HL-60 (cell line): ENCODE data around the gene CCDC69.
"Not testable (repeated sequence)": the region's sequence is repeated elsewhere in the genome, so short reads cannot be mapped to it uniquely, and the experiment has no call there.

ENCODE experiments used
- DNase-seq, 2 experiments: peaks; one replicate each; pipeline ENCODE4 v3.0.0-alpha.2; 2010 to 2020; ENCODE audit warnings: low read depth in 1 of 2, low spot score in 1 of 2
- H3K27ac ChIP-seq: fragments of 250-450 bp; sonication (Bioruptor Pico); replicated peaks from 2 replicates; pipeline ENCODE4 v1.5.1; 2020; ENCODE audit warnings: mild to moderate bottlenecking, moderate library complexity
- H3K27me3 ChIP-seq: fragments of 250-450 bp; sonication (Bioruptor Pico); 2 replicates; pipeline ENCODE4 v1.5.1; 2021; ENCODE audit warnings: mild to moderate bottlenecking, moderate library complexity; ENCODE audit not compliant: insufficient read depth, poor library complexity, severe bottlenecking
- H3K4me3 ChIP-seq: replicated peaks from 2 replicates; pipeline ENCODE4 v1.5.1; 2011; ENCODE audit warnings: mild to moderate bottlenecking, control low read depth, low read length; ENCODE audit not compliant: insufficient read depth
- GABPA ChIP-seq: IDR thresholded peaks from 2 replicates; pipeline ENCODE4 v1.6.1; 2012; ENCODE audit warnings: low read depth
- POLR2AphosphoS5 ChIP-seq: IDR thresholded peaks from 2 replicates; pipeline ENCODE4 v1.6.1; 2012; ENCODE audit warnings: low read depth
- SPI1 ChIP-seq: IDR thresholded peaks from 2 replicates; pipeline ENCODE4 v1.6.1; 2012; ENCODE audit warnings: low read depth, mild to moderate bottlenecking, borderline replicate concordance
- TF ChIP-seq, protein P1 (sequence below): IDR thresholded peaks from 2 replicates; pipeline ENCODE4 v1.6.1; 2012; ENCODE audit warnings: low read depth; ENCODE audit not compliant: insufficient replicate concordance
- TF ChIP-seq, protein P2 (sequence below): IDR thresholded peaks from one replicate; pipeline ENCODE4 v1.5.1; 2011; ENCODE audit warnings: low read length, control low read depth, inconsistent platforms; ENCODE audit not compliant: insufficient read depth

Gene CCDC69

DNA sequence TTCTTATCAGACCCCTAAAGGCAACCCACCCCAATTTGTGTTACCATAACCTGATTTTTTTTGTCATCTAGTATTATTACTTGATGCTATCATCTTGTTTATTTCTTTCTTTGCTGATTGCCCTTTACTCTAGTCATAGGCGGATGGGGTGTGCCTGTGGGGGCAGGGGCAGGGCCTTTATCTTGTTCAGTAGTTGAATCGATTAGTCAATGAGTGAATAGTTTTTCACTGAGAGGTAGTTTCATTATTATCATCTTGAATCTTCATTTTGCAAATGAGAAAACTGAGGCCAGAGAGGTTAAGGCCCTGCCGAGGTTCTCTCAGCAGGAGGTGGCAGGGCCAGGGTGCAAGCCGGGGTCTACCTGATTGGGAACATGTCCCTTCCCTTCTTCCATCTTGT lies 19.7 kb upstream of the CCDC69 start:
- Histone ChIP-seq H3K27ac (no peak overlapping the region), H3K27me3 (no peaks in the 10 kb centered on the region), H3K4me3 (no peak overlapping the region)
- TF ChIP-seq, protein P1, sequence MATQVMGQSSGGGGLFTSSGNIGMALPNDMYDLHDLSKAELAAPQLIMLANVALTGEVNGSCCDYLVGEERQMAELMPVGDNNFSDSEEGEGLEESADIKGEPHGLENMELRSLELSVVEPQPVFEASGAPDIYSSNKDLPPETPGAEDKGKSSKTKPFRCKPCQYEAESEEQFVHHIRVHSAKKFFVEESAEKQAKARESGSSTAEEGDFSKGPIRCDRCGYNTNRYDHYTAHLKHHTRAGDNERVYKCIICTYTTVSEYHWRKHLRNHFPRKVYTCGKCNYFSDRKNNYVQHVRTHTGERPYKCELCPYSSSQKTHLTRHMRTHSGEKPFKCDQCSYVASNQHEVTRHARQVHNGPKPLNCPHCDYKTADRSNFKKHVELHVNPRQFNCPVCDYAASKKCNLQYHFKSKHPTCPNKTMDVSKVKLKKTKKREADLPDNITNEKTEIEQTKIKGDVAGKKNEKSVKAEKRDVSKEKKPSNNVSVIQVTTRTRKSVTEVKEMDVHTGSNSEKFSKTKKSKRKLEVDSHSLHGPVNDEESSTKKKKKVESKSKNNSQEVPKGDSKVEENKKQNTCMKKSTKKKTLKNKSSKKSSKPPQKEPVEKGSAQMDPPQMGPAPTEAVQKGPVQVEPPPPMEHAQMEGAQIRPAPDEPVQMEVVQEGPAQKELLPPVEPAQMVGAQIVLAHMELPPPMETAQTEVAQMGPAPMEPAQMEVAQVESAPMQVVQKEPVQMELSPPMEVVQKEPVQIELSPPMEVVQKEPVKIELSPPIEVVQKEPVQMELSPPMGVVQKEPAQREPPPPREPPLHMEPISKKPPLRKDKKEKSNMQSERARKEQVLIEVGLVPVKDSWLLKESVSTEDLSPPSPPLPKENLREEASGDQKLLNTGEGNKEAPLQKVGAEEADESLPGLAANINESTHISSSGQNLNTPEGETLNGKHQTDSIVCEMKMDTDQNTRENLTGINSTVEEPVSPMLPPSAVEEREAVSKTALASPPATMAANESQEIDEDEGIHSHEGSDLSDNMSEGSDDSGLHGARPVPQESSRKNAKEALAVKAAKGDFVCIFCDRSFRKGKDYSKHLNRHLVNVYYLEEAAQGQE: no peak
- TF ChIP-seq SPI1 (no peak), GABPA (no peak), POLR2AphosphoS5 (no peak)
- TF ChIP-seq, protein P2, sequence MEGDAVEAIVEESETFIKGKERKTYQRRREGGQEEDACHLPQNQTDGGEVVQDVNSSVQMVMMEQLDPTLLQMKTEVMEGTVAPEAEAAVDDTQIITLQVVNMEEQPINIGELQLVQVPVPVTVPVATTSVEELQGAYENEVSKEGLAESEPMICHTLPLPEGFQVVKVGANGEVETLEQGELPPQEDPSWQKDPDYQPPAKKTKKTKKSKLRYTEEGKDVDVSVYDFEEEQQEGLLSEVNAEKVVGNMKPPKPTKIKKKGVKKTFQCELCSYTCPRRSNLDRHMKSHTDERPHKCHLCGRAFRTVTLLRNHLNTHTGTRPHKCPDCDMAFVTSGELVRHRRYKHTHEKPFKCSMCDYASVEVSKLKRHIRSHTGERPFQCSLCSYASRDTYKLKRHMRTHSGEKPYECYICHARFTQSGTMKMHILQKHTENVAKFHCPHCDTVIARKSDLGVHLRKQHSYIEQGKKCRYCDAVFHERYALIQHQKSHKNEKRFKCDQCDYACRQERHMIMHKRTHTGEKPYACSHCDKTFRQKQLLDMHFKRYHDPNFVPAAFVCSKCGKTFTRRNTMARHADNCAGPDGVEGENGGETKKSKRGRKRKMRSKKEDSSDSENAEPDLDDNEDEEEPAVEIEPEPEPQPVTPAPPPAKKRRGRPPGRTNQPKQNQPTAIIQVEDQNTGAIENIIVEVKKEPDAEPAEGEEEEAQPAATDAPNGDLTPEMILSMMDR: no peak
- DNase-seq: no peak

DNA sequence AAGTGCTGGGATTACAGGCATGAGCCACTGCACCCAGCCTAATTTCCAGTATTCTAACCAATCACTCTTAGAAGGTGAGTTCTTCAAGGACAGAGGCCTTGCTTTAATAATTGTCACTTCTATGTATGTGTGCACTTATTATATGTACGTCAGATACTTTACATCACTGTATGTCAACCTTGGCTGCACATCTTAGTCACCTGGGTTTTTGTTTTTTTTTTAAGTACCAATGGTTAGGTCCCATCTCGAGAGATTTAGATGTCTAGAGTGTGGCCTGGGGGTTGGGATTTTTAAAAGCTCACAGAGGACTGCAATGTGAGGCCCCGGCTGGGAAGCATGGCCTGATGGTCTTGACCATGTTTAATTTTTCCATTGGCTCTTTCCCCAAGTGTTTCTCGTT lies 19.2 kb upstream of the CCDC69 start:
- no peak for DNase-seq
- H3K4me3 ChIP-seq: no peak overlapping the region
- no peaks in the 10 kb centered on the region for H3K27me3 ChIP-seq
- TF ChIP-seq SPI1: no peak
- no peak for TF ChIP-seq POLR2AphosphoS5
- no peak for TF ChIP-seq GABPA
- TF ChIP-seq, protein P2: no peak
- TF ChIP-seq, protein P1: no peak
- no peak overlapping the region for H3K27ac ChIP-seq

DNA sequence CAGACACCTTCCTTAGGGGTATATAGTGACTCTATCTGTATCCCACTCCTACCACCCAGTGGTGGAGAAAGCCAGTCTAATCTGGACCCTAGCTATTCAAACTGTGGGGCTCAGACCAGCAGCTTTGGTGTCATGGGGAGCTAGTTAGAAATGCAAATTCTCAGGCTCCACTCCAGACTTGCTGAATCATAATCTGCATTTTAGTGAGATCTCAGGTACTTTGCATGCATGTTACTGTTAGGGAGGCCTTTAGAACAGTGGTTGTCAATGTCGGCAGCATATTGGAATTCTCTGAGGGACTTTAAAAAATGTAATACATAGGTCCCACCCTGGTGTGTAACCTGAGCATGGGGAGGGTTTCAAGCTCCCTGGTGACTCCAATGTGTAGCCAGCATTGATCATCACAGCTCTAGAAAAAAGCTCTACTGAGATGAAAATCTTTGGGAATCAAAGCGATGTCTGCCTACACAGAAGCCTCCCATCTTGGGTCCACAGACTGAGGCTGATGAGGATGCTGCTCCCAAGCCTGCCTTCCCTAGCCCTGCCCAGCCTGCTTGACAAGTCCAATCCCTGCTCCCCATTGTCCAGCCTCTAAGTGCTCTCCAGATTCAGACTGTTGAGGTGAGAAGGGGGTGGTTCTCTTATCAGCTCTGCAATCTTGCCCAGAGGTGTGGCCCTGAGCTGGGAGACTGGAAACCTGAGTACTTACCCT lies 17.2 kb upstream of the CCDC69 start:
- no peak for DNase-seq
- H3K4me3 ChIP-seq: no peak overlapping the region
- H3K27me3 ChIP-seq: no peaks in the 10 kb centered on the region
- H3K27ac ChIP-seq: no peak overlapping the region
- TF ChIP-seq, protein P2: no peak
- no peak for TF ChIP-seq POLR2AphosphoS5
- TF ChIP-seq, protein P1: no peak
- no peak for TF ChIP-seq SPI1
- no peak for TF ChIP-seq GABPA

DNA sequence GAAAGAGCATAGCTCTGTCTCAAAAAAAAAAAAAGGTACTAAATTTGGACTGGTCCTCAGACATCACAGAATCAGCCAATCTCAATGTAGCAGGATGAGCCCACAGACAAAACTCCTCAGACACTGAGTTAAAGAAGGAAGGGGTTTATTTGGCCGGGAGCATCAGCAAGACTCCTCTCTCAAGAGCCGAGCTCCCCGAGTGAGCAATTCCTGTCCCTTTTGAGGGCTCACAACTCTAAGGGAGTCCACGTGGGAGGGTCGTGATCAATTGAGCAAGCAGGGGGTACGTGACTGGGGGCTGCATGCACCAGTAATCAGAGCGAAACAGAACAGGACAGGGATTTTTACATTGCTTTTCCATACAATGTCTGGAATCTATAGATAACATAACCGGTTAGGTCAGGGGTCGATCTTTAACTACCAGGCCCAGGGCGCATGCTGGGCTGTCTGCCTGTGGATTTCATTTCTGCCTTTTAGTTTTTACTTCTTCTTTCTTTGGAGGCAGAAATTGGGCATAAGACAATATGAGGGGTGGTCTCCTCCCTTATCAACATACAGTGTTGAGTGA lies 16.5 kb upstream of the CCDC69 start:
- DNase-seq, H3K27me3 ChIP-seq, H3K4me3 ChIP-seq, H3K27ac ChIP-seq: not testable (repeated sequence)
